Stimulated activated CD8-positive, alpha-beta memory T cell treated with anti-CD3 and anti-CD28 coated beads, Interleukin-4, amount 100 ng/mL, for 4 hours (primary cell): ENCODE results near the gene LGALS7.
"Not testable (repeated sequence)": the region's sequence is repeated elsewhere in the genome, so short reads cannot be mapped to it uniquely, and the experiment has no call there.

Experiments used
- DNase-seq, 2 donors: peaks; one replicate each; pipeline ENCODE4 v3.0.0-alpha.2; 2020; ENCODE audit warnings: low read depth in 2 of 2, low spot score in 1 of 2

The LGALS7 gene

DNA sequence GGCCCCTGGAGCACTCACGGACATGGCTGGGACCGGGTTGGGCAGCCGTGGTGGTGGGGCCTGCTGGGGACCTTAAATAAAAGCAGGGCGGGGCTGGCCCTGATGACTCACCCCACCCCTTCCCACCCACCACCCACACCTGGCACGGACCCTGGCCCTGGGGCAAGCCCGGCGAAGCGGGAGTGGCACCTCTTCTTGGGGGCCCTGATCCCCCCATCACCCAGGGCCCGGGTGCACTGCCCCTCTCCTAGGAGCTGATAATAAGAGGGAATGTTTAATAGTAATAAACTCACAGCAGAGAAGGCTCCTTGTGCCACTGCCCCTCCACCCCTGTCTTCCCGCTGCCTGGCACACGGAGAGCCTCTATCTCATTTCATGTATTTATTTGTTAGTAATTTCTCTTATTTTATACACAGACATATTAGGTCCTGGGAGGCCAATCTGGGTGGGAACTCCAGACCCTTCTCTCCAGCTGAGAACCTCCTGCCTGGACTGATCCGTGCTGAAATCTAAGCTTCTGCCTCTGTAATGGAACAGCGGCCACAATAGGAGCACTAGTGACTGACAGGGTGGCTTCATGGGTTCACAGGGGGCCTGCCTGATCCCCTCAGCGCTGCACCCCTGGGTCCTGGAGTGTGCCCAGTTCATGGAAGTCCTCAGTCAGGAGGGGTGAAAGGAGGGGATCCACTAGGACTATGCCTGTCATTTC lies at the start of gene LGALS7:
TSS of gene LGALS7 (minus strand) at position 49 of the 709 bp plus-strand sequence. CDS start at position 24, 25 bp downstream.
- no peak for DNase-seq

DNA sequence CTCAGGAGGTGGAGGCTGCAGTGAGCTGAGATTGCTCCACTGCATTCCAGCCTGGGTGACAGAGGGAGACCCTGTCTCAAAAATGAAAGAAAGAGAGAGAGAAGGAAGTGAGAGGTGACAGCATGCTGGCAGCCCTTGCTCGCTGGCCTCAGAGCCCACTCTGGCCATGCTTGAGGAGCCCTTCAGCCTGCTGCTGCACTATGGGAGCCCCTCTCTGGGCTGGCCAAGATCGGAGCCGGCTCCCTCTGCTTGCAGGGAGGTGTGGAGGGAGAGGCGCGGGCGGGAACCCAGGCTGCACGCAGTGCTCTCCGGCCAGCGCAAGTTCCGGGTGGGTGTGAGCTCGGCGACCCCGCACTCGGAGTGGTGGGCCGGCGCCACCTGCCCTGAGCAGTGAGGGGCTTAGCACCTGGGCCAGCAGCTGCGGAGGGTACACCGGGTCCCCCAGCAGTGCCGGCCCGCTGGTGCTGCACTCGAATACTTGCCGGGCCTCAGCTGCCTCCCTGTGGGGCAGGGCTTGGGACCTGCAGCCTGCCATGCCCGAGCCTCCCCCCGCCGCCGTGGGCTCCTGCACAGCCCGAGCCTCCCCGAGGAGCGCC lies 48.0 kb upstream of the LGALS7 start:
- DNase-seq, result not testable (repeated sequence)

DNA sequence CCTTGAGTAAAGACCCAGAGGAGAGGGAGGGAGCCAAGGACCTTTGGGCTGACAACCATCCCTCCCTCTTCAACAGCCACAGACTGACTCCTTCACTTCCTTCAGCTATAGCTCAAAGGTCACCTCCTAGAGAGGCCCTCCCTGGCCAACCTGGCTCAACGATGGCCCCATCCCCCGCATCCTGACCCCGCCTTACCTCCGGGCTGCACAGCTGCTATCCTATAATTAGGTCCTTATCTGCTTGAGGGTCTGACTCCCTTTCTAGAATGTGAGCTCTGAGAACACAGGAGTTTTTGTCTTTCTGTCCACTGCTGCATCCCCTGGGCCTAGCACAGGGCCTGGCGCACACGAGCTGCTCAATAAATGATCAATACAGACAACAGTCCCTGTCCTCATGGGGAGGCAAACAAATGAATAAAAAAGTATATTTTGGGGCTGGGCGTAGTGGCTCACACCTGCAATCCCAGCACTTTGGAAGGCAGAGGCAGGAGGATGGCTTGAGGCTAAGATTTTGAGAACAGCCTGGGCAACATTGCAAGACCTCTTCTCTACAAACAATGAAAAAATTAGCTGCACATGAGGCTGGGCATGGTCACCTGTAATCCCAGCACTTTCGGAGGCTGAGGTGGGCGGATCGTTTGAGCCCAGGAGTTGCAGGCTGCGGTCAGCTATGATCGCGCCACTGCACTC lies 46.1 kb upstream of the LGALS7 start:
- no peak for DNase-seq

DNA sequence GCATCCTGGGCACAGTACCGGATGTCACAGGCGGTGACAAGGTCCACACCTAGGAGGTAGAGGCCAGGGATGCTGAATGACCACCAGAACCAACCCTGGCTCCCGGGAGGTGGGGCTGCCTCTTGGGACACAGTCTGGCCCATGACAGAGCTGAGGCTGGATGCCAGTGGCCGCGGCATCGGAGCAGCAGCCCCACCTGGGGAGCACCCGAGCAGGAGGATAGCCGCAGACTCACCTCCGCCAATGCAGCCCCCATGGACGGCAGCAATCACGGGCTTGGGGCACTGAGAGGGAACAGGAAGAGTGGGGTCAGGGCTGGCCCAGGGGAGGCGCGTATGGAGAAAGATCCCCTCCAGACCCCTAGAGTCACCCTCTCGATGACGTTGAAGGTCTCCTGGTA lies 43.8 kb upstream of the LGALS7 start:
- no peak for DNase-seq

DNA sequence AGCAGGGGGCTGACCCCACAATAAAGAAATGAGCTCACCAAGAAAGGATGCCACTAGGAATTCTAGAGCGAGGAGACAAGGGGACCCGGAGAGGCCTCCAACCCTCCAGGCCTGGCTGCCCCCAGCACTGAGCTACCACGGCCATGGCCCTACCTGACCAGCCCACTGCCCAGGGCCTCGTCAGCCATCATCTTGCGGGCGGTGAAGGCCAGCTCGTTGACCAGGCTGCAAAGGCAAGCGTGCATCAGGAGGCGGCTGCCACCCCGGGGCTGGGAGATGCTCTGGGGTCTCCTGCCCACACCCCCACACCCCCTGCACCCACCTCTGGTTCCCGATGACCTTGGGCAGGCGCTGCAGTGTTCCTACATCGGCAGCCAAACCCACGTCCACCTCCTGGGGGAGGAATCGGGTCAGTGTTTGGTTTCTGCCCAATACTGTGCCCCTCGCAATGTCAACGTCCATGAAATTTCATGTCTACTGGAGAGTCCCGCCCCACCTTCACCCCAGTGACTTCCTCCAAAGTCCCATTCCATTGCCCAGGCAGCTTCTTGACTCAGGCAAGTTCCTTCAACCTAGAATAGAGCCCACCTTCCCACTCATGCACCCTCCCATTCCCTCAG lies 42.9 kb upstream of the LGALS7 start:
- DNase-seq, result no peak

DNA sequence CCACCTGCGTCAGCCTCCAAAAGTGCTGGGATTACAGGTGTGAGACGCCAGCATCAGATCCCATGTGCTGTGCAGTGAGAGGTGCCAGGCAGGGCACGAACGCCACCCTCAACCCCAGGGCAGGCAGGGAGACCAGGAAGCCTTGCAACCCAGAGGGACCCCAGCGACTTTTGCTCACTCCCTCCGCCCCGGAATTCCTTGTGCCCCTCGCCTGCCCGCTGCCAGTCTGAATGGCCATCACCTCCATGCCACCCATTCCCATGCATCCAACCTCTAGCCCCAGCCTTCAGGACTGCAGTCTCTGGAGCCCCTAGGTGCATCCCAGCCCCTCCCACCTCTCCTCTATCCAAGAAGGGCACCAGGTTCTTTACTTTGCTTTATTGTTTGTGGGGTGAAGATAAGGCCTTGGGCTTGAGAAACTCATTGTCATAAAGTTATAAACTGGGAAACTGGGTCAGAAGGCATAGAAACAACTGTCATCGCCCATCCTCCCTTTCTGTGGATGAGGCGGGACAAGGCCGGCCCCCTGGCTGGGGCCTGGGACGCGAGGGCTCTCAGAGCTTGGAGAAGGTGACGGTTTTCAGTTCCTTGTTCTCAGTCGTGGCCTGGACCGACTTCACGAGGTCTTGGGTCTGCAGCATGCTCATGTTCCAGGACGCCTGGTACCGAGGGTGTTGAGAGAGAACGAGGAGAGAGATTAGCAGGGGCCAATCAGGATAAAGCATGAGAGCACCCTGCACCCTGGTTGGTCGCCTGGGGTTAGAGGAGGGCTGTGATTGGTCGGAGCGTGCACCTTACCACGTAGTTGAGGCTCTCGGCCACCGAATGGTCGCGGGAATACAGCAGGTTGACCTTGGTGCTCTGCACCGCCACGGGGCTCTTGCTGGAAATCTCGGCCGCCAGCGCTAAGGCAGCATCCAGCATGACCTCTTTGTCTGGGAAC lies 42.0 kb upstream of the LGALS7 start:
- no peak for DNase-seq

DNA sequence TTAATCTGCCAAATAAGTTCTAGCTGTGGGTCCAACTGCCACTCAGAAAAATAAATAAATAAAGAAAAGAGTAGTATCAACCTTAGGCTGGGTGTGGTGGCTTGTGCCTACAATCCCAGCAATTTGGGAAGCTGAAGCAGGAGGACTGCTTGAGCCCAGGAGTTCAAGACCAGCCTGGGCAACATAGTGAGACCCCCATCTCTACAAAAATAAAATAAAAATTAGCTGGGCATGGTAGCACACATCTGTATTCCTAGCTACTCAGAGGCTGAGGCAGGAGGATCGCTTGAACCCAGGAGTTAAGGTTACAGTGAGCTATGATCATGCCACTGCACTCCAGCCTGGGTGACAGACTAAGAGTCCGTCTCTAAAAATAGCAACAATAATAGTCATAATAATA lies 40.6 kb upstream of the LGALS7 start:
- not testable (repeated sequence) for DNase-seq

DNA sequence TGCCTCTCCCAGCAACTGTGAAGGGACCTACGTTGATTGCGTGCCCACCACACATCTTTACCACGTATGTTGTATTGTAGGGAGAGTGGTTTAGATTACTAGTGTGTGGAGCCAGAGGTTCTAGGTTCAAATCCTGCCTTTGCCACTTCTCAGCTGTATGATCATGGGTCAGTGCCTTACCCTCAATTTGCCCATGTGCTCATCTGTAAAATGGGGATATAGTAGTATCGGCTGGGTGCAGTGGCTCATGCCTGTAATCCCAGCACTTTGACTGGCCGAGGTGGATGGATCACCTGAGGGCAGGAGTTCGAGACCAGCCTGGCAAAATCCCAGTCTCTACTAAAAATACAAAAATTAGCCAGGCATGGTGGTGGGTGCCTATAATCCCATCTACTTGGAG lies 40.0 kb upstream of the LGALS7 start:
- DNase-seq, result no peak

DNA sequence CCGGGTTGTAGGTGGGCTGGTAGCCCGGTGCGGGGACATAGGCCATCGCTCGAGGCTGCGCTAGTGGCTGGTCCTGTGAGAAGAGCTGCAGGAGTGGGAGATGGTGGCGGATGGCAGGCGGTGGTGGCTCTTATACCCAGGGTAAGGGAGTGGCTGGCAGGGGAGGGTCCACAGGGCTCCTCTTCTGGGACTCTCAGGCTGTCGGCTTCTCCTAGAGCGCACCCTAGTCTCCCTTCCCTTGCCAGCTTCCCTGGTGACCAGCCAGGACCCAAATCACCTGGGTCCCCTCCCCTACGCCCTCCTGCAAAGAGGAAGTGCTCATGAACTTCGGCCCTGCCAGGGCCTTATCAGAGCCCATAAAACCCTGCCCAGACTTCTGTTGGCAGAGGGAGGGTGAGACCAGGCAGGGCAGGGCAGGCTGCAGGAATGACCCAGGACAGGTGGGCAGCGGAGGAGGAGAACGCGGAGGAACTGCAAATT lies 39.6 kb upstream of the LGALS7 start, which contains the start of gene LGALS4:
TSS of gene LGALS4 (minus strand) at position 105 of the 480 bp plus-strand sequence. CDS start at position 46, 59 bp downstream.
- DNase-seq, result no peak

DNA sequence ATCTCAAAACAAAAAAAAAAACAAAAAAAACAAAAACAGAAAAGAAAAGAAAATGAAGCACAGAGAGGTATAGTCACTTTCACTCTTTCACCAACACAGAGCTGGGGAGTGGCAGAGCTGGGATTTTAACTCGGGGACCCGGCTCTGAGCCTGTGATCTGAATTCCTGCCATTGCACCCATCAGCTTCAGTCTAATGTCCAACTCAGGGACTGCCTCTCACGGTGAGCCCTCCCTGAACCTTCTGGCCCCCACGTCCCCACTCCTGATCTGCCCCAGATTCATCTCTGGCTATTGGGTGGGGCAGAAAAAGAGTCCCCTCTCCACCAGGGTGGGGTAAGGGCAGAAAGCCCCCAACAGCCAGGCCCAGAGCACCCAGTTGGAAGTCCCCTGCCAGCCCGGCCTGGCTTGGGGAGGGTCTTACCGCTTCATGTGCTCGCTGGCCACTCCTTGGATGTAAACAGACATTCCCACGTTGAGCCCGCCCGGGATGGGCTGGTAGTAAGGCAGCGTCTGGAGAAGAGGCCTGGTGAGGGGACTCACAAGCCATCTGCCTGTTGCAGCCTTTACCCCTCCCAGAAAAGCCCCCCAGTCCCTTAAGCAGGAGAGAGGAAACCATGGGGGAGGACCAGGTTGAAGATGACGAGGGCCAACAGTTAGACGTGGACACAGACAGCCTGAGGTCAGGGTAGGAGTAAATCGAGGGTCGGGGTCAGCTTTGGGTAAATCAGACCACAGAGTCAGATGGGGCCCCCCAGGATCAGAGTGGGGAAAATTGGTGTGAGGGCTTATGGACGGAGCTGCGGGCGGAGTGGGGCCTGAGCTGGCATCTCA lies 38.9 kb upstream of the LGALS7 start:
- no peak for DNase-seq

DNA sequence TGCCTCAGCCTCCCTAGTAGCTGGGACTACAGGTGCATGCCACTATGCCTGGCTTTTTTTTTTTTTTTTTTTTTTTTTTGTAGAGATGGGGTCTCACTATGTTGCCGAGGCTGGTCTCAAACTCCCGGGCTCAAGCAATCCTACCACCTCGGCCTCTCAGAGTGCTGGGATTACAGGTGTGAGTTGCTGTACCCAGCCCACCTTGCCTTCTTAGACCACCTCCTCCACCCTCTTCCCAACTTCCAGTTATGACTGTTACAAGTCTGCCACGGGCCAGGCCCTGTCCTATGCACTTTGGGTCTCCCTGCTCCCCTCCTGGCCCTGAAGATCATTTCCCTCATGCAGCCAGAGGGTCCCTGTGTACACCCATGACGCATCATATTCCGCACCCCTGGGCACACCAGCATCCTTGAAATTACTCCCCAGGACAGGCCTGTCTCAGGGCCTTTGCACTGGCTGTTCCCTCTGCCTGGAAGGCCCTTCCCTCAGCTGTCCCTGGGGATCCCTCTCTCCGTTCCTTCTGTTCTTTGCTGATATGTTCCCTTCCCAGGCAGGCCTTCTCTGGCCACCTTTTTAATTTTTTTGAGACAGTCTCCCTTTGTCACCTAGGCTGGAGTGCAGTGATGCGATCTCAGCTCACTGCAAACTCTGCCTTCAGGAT lies 36.4 kb upstream of the LGALS7 start:
- DNase-seq, result no peak

DNA sequence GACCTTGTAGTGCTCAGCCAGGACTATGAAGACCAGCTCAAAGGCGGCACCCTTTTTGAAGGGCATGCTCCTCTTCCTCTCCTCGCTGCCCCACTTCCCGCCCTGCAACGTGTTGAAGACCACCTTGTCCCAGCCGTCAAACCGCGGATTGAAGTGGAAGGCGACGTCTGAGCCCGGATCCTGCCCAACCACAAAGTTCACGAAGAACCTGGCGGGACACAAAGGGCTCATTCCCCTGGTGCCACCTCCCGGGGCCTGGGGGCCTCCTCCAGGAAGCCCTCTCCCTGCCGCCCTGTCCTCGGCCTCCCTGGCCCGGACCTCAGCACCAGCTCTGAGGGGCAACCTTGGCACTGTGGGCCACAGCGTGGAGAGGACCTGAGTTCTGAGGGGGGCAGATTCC lies 35.4 kb upstream of the LGALS7 start:
- no peak for DNase-seq

DNA sequence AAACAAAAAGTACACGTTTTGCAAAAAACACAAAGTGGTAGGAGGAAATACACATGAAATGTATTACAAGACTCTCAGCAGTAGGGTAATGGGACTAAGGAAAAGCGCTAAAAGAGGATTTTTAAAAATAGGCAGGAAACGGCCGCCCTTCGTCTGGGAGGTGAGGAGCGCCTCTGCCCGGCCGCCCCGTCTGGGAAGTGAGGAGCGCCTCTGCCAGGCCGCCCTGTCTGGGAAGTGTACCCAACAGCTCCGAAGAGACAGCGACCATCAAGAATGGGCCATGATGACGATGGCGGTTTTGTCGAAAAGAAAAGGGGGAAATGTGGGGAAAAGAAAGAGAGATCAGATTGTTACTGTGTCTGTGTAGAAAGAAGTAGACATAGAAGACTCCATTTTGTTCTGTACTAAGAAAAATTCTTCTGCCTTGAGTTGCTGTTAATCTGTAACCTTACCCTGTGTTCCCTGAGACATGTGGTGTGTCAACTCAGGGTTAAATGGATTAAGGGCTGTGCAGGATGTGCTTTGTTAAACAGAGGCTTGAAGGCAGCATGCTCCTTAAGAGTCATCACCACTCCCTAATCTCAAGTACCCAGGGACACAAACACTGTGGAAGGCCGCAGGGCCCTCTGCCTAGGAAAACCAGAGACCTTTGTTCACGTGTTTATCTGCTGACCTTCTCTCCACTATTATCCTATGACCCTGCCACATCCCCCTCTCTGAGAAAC lies 34.2 kb upstream of the LGALS7 start:
- not testable (repeated sequence) for DNase-seq

DNA sequence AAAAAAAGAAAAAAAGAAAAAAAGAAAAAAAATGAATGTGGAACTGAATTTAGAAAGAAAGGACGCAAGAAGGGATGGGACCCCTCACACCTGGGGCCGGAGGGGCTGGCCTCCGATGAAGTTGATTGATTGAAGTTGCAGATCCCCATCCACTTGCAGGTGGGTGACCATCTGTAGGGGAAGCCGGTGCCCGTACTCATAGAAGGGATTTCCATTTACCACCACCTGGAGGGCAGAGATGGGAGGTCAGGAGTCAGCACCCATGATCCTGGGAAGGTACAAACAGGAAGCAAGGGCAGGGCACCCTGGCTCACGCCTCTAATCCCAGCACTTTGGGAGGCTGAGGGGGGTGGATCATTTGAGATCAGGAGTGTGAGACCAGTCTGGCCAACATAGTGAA lies 33.1 kb upstream of the LGALS7 start:
- no peak for DNase-seq

DNA sequence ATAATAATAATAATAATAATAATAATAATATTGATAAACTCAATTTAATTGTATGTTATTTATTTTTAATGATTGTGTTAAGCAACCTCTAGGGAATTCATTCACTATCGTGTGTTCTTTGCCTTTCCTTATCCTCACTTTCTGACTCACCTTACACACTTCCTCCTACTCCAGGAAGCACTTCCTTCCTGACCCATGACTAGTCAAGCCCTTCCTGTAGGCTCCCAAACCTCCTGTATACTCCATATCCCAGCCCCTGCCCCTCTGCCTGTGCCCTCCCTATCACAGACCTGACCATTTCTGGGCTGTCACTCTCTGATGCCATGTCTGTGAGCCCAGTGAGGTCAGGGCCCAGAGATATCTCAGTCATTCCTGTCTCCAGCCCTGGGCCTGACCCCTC lies 31.9 kb upstream of the LGALS7 start:
- DNase-seq, result no peak

DNA sequence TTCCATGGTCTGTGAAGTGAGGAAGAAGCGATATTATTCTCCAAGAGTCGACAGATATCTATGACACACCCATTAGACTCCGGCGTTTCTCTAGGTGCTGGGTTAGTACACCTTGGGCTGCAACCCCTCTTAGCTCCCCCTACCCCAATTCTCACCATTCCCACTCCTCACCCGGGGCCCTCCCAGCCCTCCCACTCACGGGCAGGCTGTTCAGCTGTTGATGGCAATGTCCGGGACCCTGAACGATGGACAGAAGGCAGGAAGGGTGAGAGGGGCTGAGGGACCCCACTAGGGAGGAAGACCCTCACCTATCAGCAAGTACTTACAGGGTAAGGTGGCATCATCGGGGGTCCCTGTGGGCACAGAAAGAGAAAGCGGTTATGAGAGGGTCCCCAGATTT lies 30.2 kb upstream of the LGALS7 start:
- no peak for DNase-seq

DNA sequence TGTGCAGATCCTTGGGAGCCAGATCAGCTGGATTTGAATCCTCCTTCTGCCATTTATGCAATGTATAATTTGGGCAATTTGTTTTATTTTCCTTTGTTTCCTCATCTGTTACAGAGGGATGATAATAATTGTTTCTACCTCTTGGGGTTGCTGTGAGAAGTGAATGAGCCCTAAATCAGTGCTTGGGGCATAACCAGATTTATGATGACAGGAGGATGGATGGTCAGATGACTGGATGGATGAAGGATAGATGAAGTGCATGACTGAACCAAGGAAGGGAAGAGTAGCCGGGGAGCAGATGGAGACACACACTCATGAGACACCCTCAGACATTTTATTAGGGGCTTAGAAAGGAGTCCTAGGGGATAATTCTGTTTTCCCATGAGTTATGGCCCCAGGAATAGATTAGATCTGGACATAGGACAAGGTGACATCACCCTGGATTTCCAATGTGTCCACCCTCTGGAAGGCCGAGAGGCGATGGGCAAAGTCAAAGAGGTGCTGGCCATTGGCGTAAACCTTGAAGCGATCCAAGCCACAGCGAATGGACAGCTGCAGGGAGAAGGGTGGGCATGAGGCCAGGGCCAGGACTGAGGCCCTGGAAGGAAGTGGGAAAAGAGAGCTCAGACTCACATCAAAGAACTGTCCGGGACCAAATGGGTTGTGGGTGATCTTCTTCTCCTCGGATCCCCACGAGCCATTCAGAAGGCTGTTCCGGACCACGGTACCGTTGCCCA lies 28.2 kb upstream of the LGALS7 start:
- no peak for DNase-seq
